OCI-LY3 (cell line): ENCODE measurements around the gene CAPN14.

Experiments
- H2AFZ ChIP-seq: fragments of 200-600, 300-600 bp; shearing (Covaris generic); 2 replicates; pipeline ENCODE4 v1.6.0; 2014; ENCODE audit warnings: antibody characterized with exemption, low read depth, low read length
- H3K27ac ChIP-seq: fragments of 200-600, 300-600 bp; sonication (generic); 2 replicates; pipeline ENCODE4 v1.5.1; 2014; ENCODE audit warnings: mild to moderate bottlenecking, low read length, moderate library complexity, mixed read lengths
- H3K27me3 ChIP-seq: fragments of 200-600, 300-600 bp; sonication (generic); 2 replicates; pipeline ENCODE4 v1.6.1; 2014; ENCODE audit warnings: low read depth, low read length, mixed read lengths
- H3K36me3 ChIP-seq: fragments of 200-600, 300-600 bp; sonication (generic); replicated peaks from 2 replicates; pipeline ENCODE3; 2014; ENCODE audit warnings: low read depth, low read length, mixed read lengths
- H3K4me1 ChIP-seq: fragments of 300-600, 200-600 bp; sonication (generic); 2 replicates; pipeline ENCODE4 v1.6.1; 2014; ENCODE audit warnings: low read length, mixed read lengths
- H3K4me2 ChIP-seq: fragments of 200-600, 300-600 bp; sonication (generic); 2 replicates; pipeline ENCODE4 v1.6.1; 2014; ENCODE audit warnings: low read length, mixed read lengths
- H3K4me3 ChIP-seq: fragments of 300-600, 200-600 bp; sonication (generic); 2 replicates; pipeline ENCODE4 v1.5.1; 2014; ENCODE audit warnings: antibody characterized with exemption, mild to moderate bottlenecking, low read length, moderate library complexity
- H3K79me2 ChIP-seq: fragments of 300-600, 200-600 bp; shearing (Covaris generic); 2 replicates; pipeline ENCODE4 v1.6.1; 2014; ENCODE audit warnings: mild to moderate bottlenecking, low read length, mixed read lengths
- H3K9ac ChIP-seq: fragments of 300-600, 200-600 bp; shearing (Covaris generic); 2 replicates; pipeline ENCODE4 v1.6.0; 2014; ENCODE audit warnings: mild to moderate bottlenecking, low read length, moderate library complexity
- H3K9me3 ChIP-seq: fragments of 200-600, 300-600 bp; shearing (Covaris generic); 2 replicates; pipeline ENCODE4 v1.6.1; 2014; ENCODE audit warnings: low read length, mixed read lengths; ENCODE audit not compliant: insufficient read depth
- H4K20me1 ChIP-seq: fragments of 200-600, 300-600 bp; sonication (generic); 2 replicates; pipeline ENCODE4 v1.6.1; 2016; ENCODE audit warnings: low read length, mixed read lengths; ENCODE audit not compliant: insufficient read depth
- CTCF ChIP-seq: fragments of 200-600, 300-600 bp; sonication (generic); IDR thresholded peaks from 2 replicates; pipeline ENCODE4 v1.5.1; 2014; ENCODE audit warnings: antibody characterized with exemption, low read length, low read depth
- EZH2phosphoT487 ChIP-seq: fragments of 200-600 bp; shearing (Covaris generic); IDR thresholded peaks from 2 replicates; pipeline ENCODE4 v1.6.1; 2018; ENCODE audit warnings: antibody characterized with exemption, mixed run types, low read depth

Gene CAPN14

DNA sequence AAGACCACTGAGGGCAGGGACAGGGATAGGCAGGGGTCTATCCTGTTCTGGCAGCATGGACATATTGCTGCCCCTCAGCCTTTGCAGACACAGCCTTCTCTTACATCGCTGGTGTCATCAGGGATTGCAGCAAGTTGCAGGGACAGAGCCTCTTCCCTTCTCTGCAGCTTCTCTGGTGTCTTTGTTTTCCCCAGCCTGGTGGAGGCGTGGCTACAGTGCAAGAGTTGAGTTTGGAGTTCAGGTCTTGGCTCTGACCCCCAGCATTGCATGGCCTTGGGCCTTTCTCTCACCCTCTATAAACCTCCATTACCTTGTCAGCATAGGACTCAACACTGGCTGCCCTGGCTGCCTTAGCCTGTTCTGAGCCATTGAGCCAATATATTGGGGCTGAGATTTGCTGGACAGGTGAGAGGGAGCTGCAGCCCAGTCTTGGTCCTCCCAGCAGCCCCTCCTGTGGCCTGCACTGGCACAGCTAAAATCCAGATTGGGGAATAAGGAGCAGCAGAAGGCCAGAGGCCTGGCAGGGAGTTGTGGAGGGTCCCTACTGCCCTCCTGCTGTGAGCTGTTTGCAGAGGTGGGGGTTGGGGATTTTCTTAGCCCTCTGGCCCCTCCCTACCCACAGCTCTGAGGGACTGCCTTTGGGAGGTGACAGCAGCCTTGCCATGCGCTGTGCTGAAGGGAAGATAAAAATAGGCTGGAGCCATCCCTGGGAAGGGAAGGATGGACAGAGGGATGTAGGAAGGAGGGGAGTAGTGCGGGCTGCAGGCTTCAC is 39.5 kb upstream of the CAPN14 start:
- Histone ChIP-seq H3K9ac (peak overlapping the region; percentile 67), H4K20me1 (no peaks in the 10 kb centered on the region)

DNA sequence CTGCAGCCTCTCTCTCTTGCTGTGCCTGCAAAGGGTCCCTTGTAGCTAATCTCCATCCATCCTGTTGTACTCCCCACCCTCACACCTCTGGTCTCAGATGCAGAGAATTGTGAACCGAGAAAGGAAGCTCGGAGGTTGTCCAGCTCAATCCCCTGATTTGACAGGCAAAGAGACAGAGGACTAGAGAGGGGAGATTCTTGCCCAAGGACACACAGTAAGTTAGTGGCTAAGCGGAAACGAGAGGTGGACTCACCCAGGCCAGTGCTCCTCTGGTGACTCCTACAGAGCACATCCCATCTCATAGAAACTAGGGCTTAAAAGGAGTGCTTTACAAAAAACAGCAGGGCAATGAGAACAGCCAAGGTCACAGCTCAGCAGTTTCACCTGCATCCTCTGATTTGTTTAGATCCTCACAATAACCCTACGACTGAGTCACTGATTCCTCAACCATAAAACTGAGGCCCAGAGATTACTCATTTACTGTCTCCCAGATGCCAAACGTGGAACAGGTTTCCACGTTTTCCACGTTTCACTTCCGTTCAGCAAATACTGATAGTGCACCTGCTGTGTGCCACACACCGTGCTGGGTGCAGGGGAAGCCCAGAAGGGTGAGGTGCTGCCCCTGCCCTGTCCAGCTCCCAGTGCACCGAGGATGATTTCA is 38.7 kb upstream of the CAPN14 start:
- Histone ChIP-seq H3K79me2 (peaks cover 9% of the 10 kb centered on the region; the same call in 1 of the 2 replicates), H3K4me2 (peak overlapping the region; percentile 73), H3K9me3 (no peaks in the 10 kb centered on the region), H3K9ac (peak overlapping the region; percentile 63; the same call in 1 of the 2 replicates), H3K36me3 (peaks cover 13% of the 10 kb centered on the region), H3K4me1 (peaks cover 76% of the 10 kb centered on the region), H4K20me1 (no peaks in the 10 kb centered on the region), H3K27me3 (no peaks in the 10 kb centered on the region), H2AFZ (no peak overlapping the region), H3K27ac (peak overlapping the region; percentile 90), H3K4me3 (peak overlapping the region; percentile 48; the same call in 1 of the 2 replicates)
- TF ChIP-seq CTCF, result no peak
- TF ChIP-seq EZH2phosphoT487, result peak; percentile 72; the same call in 1 of the 2 replicates

More for the DNA sequence above, 39.5 kb upstream of the CAPN14 start:
- Histone ChIP-seq H3K79me2 (peaks cover 9% of the 10 kb centered on the region; the same call in 1 of the 2 replicates), H3K27me3 (no peaks in the 10 kb centered on the region), H3K9me3 (no peaks in the 10 kb centered on the region), H3K4me1 (peaks cover 74% of the 10 kb centered on the region), H3K36me3 (peaks cover 9% of the 10 kb centered on the region), H3K4me3 (peak overlapping the region; percentile 48), H3K4me2 (peak overlapping the region; percentile 73), H2AFZ (no peak overlapping the region), H3K27ac (peak overlapping the region; percentile 90)
- TF ChIP-seq CTCF (no peak), EZH2phosphoT487 (no peak)

- Histone ChIP-seq H3K4me1 (peaks cover 76% of the 10 kb centered on the region), H3K27ac (peak overlapping the region; percentile 90), H2AFZ (no peak overlapping the region), H3K79me2 (peaks cover 9% of the 10 kb centered on the region; the same call in 1 of the 2 replicates), H3K4me2 (peak overlapping the region; percentile 73), H3K36me3 (peaks cover 19% of the 10 kb centered on the region), H3K9me3 (no peaks in the 10 kb centered on the region), H4K20me1 (no peaks in the 10 kb centered on the region), H3K4me3 (peak overlapping the region; percentile 14; the same call in 1 of the 2 replicates), H3K27me3 (no peaks in the 10 kb centered on the region), H3K9ac (peak overlapping the region; percentile 63; the same call in 1 of the 2 replicates)
- TF ChIP-seq EZH2phosphoT487, result no peak
- TF ChIP-seq CTCF, result no peak
Observed at GRCh38 chr2:31254237-31255203, 37.2 kb upstream of the CAPN14 start.
